OCI-LY1 (cell line): ENCODE results near the gene NPW.

Experiments
- EZH2 ChIP-seq: fragments of 200-600 bp; sonication (generic), shearing (Covaris generic); IDR thresholded peaks from 2 replicates; pipeline ENCODE4 v1.8.0; 2017; ENCODE audit warnings: borderline replicate concordance, mixed run types, mild to moderate bottlenecking, antibody characterized with exemption, low read length, moderate library complexity, mixed read lengths
- TF ChIP-seq, protein P1 (sequence below): fragments of 200-600 bp; sonication (generic), shearing (Covaris generic); IDR thresholded peaks from 2 replicates; pipeline ENCODE4 v1.5.1; 2017; ENCODE audit warnings: mild to moderate bottlenecking, antibody characterized with exemption, low read length, moderate library complexity, mixed read lengths

DNA sequence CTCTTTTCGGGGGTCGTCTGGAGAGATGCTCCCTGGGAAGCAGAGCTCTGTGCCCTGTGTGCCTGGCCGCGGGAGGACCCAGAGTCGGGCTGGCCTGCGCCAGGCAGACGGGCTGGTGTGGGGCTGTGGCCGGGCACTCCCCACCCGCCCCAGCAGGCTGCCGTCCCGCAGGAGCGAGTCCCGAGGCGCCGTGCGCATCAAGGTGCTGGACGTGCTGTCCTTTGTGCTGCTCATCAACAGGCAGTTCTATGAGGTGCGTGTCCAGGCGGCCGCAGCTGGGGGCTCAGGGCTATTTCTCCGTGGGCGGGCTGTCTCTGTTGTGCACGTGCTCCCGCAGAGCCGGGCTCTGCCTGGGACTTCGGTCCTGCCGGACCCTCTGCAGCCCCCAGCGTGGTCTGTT is 43.2 kb downstream of the NPW start:
- no peak for TF ChIP-seq EZH2
- TF ChIP-seq, protein P1, sequence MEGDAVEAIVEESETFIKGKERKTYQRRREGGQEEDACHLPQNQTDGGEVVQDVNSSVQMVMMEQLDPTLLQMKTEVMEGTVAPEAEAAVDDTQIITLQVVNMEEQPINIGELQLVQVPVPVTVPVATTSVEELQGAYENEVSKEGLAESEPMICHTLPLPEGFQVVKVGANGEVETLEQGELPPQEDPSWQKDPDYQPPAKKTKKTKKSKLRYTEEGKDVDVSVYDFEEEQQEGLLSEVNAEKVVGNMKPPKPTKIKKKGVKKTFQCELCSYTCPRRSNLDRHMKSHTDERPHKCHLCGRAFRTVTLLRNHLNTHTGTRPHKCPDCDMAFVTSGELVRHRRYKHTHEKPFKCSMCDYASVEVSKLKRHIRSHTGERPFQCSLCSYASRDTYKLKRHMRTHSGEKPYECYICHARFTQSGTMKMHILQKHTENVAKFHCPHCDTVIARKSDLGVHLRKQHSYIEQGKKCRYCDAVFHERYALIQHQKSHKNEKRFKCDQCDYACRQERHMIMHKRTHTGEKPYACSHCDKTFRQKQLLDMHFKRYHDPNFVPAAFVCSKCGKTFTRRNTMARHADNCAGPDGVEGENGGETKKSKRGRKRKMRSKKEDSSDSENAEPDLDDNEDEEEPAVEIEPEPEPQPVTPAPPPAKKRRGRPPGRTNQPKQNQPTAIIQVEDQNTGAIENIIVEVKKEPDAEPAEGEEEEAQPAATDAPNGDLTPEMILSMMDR = no peak
